HG03280 (cell line): ENCODE results near the gene CNMD.

Source experiments
- ATAC-seq: cut with Tn5 transposase; IDR thresholded peaks from one replicate; pipeline ENCODE4 v1.9.1; 2021; ENCODE audit warnings: mild to moderate bottlenecking, moderate library complexity; ENCODE audit not compliant: unreplicated experiment

The CNMD gene

DNA sequence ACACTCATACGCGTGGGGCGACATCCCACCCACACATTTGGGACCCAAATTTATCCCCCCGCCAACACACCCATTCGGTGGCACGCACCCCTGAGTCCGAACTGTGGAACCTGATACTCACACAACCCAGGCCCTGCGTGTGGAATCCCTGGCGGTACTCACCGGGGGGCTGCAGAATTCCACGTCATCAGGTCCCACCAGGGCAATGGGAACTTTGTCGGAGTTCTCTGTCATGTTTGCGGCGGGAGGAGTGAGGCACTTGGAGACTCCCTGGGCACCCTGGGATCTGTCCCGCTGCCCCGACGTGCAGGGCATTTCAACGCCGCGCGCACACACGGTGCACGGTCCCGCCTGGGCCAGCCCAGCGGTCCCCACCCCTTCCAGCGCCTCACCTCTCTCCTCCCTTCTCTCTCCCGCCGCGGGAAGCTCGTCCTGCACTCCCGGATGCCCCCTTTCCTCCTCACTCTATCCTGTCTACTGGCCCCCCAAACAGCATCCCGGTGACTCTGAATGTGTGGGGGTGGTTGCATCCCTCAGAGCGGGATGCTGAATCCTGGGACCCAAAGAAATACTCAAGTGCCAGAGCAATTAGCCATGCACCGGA is at the start of gene CNMD:
Gene CNMD (minus strand): TSS at position 353 of the 604 bp plus-strand sequence. CDS start 119 bp downstream, at position 234.
- no peak for ATAC-seq

DNA sequence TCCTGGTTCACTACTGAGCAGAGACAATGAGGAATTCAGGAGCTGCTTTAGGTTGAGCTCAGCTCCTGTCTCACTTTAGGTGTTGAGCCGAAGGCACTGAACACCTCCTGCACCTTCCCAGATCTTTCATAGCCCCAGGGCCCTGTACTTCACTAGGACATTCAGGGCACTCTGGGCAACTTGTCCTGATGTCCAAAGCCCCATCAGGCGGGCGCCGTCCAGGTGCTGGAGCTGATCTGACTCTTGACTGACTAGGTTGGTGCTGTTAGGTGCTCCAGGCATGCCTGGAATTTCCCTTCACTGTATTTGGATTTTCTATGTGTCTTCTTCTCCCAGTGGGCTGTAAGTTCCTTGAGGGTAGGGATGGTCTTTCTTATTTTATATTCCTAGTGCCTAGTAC is 48.4 kb upstream of the CNMD start:
- no peak for ATAC-seq

DNA sequence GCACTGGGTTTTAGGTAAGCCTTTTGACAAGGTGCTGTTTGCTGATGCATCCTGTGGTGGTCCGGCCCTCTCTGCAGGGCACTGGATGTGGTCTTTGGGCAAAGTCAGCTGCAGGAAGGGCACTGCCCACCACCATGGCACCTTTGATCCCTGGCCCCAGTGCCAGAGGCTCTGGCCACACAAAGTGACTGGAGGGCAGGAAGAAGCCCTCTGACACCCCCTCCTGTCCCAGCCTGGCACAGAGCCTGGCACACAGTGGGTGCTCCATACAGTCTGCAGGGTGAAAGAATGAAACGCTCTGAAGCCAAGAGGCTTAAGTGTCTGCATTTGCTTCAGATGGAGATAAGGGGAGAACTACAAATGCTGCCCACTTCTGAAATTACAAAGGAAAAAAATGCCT is 47.6 kb upstream of the CNMD start:
- ATAC-seq: no peak

DNA sequence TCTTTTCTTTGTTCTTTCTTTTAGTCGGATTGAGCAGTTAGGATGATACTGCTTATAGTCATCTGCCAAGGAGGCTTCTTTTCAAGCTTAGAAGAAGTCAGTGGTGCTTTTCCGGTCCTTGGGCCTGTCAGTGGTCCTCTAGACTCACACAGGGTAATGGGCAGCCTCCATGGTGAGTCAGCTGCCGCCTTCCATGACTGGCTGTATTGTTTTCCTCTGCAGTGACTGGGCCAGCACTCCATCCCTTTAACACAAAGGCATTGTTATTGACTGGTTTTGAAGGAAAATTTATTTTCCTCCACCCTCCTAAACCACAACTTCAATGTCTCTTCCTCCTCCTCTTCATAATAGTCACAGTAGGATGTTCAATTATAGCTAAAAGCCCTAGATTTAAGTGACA is 47.1 kb upstream of the CNMD start:
- ATAC-seq: no peak

DNA sequence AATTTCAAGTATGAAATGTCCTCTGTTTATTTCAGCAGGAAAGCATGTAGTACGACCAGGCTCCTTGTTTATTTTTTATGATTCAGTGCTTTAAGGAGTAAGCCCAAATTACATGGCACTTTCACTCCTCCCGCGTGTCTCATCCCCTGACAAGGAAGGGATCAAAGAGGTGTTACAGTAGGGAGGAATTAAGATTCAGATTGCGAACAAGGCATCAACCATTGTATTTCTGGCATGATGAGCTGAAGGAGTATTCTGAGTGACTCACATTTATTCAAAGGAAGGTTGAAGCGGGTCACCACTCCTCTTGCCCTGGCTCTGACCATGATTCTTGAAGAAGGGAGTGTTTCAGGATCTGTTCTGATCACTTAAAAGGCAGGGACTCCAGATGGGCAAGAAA is 46.1 kb upstream of the CNMD start:
- no peak for ATAC-seq

DNA sequence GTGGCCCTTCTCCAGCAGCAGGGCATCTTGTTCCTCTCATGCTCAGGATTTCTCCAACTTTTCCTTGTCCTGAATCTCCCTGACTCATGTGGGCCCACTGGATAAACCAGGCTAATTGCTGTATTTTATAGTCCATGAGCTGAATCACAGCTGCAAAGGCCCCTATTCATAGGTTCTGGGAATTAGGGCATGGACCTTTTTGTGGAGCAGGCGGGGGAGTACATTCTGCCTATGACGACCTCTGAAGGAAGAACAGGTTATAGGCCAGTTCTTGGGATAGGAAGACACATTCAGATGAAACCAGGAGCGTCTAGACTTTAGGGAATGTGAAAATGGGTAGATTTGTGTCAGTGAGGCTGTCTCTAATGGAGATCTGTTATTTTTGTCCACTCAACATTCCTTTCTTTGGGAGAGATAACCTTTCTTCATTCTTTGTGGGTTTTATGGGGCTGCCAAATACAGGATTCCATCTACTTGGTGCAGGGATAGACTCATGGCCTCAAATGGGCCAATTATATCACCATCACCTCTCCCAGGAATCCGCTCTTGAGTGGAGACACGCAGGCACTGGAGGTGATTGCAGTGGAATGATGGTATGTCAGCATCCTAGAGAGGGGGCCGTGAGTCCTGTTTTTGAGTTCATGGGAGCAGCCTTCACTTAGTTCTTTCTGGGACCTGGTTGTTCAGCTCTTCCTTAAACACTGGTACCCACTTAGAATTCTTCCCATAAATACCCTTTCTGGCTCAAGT is 45.1 kb upstream of the CNMD start:
- no peak for ATAC-seq

DNA sequence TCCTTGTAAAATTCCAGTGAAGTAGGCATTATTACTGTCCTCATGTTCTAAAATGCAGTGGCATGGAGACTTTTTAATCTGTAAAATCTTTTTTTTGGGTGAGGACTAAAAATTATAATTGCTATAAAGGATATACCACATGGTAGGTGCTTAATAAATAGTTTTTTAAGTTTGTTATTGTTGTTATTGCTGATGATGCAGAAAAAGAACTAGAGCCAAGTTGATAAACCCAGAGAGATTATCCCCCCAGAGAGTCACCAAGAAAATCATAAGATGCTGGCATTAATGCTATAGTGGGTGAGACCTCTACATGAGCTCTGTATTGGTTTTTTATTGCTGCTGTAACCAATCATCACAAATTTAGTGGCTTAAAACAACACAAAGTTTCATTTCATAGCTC is 44.3 kb upstream of the CNMD start:
- ATAC-seq: no peak

DNA sequence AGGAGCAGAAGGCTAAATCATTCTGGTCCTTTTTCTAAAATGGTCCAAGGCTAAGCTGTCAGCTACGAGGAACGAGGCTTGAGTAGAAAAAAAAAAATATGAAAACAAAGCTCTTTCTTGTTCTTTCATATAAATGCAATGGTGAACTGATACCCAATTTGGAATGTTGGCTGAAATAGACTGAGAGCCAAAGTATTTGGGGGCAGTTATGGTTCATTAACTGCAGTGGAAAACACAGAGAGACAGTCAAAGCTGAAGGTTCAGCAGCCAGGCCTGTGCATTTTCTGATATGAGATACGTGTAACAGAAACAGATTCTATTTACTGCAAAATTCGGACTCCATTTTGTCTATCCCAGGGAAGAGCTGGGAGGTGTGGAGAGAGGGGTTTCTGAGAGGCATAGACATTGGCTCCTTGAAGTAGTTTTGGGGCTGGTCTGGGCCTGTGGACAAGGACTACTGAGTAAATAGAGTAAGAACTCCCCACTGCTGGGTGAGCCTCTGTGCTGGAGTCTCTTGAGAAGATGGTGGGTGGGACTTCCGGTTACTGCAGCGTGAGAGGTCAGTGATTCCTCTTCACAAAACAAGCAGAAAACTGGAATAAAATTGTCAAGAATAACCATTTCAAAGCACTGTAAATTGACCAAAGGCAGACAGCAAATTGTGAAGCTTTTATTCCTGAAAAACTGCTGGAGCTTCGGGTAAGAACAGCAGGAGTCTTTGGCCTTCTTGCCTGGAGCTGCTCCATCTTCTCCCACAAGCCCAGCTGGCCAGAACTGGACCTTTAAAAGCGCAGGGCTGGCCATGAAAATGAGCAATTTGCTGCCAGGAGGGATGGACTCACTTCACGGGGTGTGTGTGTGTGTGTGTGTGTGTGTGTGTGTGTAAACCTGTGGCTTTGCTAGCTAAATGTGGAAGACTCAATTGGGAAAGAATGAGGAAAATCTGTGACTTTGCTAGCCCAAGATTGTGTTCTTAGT is 43.1 kb upstream of the CNMD start:
- no peak for ATAC-seq

DNA sequence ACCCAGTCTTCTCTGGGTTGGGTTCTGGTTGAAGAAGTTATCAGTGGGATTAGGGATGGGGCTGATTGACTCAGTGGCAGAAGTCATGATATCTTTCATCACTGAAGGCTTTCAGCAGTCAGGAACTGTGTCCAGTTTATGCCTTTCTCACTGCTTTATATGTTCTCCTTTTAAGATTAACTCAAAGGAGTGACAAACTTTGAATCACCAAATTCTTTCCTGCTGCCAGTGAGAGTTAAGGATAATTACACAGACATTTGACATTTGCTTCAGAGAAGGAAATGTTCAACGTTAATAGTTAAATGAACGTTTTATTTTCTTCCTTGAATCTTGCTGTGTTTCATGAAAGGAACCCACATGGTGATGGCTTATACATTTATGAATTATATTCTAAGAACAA is 41.0 kb upstream of the CNMD start:
- no peak for ATAC-seq

DNA sequence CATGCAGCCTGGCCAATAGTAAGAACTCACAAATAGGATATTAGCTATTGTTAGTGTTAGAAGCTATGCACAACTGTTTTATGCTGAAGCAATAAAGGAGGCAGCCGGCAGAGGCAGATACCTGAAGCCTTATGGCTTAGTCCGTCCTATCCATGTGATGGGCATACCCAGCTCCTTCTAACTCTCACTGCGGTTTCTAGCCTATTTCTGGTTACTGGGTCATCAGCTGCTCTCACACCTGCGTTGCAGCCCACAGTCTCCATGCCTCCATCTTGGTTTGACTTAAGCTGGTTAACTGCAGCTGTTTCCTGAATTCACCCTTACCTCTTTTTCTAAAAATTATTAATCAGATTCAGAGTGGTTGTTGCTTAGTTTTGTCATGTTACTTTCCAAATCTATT is 40.5 kb upstream of the CNMD start:
- no peak for ATAC-seq

DNA sequence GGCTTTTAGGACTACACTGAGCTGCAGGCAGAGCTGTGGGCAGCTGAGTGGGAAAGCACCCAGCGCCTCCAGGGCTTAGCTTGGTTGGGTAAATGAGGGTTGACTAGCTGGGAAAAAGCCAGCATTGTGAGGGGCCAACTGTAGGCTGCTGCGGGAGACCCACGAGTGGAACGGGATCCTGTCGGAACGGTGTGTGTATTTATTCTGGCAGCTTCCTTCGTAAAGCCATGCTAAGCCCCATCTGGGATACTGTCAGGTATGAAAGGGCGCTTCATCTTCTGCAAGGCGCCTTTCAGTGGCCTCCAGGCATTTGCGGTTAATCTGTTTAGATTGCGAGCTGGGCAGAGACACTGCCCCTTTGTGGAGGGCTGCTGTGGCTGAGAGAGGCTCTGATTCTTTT is 39.5 kb upstream of the CNMD start:
- ATAC-seq: no peak

DNA sequence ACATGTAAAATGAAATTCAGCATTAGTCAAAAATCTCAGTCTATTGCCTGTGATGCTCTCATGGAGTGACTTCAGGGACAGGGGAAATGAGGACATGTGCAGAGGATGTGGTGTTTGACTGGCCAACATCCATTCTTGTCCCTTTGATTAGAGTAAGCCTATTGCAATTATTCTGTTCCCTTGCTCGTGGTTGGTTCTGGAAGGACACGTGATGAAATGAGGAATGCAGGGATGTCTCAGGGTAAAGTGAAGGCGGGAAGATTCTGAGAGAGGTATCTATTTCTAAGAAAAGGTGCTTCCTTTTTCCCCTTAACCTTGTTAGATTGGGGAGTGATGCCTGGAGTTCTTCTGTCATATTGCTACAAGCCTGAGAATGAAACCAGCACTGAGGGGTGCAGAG is 37.1 kb upstream of the CNMD start:
- ATAC-seq: no peak

DNA sequence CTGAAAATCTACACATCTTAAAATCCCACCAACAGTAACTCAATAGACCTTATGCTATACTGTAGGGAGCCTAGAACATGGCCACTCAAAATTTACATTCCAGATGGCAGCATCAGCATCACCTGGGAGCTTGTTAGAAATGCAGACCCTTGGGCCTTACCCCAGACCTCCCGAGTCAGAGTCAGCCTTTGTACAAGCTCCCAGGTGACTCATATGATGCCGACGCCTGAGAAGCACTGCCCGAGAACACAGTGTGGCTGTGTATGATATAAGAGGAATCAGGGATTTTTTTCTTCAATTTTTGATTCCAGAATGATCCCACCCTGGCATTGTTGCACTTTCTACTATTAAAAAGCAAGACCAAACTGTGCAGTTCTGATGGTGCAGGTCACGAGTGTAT is 35.9 kb upstream of the CNMD start:
- ATAC-seq: no peak

DNA sequence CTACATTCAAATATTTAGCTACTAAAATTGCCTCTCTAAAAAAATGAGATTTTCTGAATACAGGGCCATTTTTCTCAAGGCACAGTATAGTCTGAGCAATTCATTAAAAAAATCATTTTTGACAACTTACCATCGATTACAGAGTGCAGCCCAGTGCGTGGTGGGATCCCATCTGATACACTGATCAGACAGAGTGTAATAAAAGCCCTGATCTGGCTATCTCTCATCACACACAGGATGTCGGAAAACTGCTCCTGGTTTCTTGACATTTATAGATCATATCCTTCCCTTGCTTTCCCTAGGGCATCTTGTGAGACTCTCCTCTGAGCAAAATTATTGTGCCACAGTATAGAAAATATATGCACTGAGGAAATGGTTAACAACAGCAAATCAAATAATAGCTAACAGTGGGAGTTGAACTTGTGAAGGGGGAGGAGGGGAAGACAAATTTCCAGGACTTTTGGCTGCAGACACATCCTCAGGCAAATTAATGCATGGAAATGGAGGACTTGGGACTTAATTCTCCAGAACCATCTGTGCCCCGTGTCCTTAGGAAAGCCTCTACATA is 28.4 kb upstream of the CNMD start:
- no peak for ATAC-seq

DNA sequence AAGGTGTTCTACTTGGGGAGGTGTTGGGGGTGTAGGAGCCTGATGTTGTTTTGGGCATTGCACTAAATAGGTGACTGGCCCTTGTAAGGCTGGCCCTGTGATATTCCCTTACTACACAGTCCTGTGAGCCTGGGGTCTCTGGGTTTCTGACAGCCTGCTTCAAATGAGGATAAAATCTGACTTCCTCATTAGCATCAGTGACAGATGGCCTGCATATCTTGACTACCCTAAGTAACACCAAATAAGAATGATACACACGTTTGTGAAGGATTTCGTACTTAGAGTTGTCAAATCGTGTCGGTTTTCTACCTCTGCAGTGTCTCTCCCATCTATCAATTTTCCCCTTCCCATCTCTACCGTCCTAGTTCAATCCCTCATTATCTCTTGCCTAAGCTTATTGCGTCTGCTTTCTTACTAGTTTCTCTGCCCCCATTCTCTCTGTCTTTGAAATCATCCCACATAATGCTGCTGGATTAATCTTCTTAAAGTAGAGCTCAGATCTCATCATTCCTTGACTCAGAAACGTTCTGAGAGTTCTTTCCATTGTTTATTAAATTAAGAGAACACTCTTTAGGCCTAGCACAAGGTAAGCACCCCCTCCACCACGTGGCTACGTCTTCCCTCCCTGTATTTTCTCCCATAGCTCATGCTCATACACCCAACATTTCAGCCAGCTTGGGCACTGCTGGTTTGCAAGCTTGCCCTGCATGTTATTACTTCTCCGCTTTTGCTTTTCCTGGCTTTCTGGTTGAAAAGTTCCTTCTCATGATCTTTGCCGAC is 26.2 kb upstream of the CNMD start:
- ATAC-seq: no peak

DNA sequence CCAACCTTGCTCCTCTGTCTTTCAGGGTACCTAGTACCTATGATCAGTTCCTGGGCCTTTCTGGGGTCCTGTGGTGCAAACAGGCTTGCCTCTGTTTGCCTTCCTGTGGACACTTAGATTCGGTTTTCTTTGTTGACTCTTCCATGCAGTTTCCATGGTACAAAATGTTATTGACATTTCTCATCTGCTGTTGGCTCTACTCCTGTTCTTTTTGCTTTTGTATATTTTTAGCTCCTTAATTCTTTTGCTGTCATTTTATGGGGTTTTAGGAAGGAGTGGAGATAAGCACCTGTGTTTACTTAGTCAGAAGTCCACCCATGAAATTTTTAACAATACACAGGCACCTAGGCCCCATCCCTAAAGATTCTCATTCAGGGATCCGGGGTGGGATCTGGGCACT is 20.5 kb upstream of the CNMD start:
- ATAC-seq: no peak

DNA sequence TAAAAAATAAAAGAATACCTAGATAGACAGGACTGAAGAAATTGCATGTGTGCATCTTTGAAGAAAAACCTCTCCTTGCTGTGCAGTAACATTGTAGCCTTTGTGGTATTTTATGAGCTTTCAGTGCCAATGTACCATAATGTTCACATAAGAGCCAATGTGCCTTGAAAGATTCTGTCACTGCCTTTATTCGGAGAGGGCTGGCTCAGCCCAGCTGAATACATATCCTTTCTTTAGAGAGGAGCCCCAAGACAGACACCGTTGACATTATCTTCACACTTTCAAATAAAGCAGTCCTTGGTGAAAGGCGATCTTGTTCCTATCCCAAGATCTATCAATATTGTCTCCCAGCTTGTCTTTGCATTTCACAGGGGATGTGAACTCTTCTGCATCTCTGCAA is 18.5 kb upstream of the CNMD start:
- no peak for ATAC-seq

DNA sequence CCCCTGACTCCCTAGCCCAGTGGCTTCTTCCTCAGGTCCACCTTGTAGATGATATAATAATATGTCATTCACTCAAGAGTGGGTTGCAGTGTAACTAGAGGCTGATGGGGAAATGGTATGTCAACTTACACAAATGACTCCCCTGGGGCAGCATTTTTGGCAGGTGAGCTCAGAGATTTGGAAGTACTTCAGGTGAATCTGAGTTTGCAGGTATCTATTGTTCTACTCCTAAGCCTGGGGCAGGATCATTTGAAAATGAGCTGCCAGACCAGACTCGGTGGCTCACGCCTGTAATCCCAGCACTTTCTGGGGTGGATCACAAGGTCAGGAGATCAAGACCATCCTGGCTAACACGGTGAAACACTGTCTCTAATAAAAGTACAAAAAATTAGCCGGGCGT is 11.6 kb upstream of the CNMD start:
- no peak for ATAC-seq

DNA sequence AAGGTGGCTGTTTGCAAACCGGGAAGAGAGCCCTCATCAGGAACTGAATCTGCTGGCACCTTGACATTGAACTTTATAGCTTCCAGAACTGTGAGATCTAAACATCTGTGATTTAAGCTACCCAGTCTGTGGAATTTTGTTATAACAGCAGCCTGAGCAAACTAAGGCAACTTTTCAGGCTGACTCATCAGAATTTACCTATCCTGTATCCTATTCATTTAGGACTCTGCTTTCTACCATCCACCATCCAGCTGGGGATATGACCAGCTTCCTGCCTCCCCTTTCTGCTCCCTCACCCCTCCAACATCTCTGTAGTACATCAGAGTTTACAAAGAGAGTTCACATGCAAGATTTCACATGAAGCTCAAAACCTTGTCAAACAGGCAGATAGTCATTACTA is 11.1 kb upstream of the CNMD start:
- ATAC-seq: no peak

DNA sequence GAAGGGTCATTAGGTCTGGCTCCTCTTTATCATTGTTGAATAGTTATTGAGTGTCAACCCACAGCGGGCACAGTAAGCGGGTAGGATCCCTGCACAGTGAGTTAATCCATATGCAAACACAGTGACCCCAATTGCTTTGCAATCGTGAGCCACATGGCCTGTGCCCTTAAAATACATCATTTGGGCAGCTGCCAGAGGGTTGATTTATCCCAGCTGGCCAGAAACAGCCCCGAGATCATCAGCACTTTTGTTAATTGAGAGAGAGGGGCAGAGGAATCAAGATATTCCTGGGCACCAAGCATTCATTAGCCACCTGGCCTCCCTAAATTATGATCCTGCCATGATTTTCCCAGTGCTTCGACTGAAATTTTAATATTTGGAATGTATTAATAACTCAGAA is 9.8 kb upstream of the CNMD start:
- ATAC-seq: no peak

DNA sequence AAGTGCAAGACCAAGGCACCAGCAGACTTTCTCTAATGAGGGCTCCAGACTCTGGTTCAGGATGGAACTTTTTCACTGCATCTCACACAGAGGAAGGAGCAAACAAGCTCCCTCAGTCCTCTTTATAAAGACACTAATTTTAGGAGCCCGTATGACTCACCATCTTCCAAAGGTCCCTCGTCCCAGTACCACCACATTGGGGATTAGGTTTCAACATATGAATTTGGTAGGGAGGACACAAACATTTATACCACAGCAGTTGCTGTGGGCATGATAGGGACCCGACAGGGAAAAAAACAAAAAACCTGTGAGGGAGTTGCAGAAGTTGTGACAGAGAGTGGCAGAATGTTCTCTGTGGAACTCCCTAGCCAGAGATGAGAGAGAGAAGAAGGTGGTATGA is 6.5 kb upstream of the CNMD start:
- ATAC-seq: no peak
